HCT116 (cell line): Measurements from ENCODE around the gene SYTL2. TPM values are rescaled to one million over a fixed set of nuclear protein-coding genes. Genes with fewer than 3 reads are reported as not detected.

Experiments used
- ATAC-seq: fragments of 200-7000 bp; cut with Tn5 transposase; 2 replicates; pipeline ENCODE4 v1.9.1; 2020; ENCODE audit warnings: mild to moderate bottlenecking, moderate library complexity
- BruUV-seq: library from RNA; stranded (reverse); fragments of 400-500 nt; replicated peaks from 2 replicates; lab custom pipeline; 2021; lab: Mats Ljungman, UMichigan
- CTCF ChIA-PET: fragments of 300-600 bp; sonication (Branson Sonifier 250); formaldehyde crosslinking; loops from one replicate; lab custom pipeline; 2021; ENCODE audit warnings: antibody characterized with exemption; lab: Charles Lee
- POLR2A ChIA-PET: fragments of 300-600, 350-600 bp; sonication (Branson Sonifier 250); formaldehyde crosslinking; loops from one replicate; lab custom pipeline; 2021; ENCODE audit warnings: antibody characterized with exemption; lab: Charles Lee
- RAD21 ChIA-PET, 2 experiments: fragments of 300-600 bp; sonication (Branson Sonifier 250); formaldehyde crosslinking; loops; one replicate each; lab custom pipeline; 2023; ENCODE audit warnings: low total read pairs in 2 of 2; ENCODE audit not compliant: uncharacterized antibody in 2 of 2, unreplicated experiment in 2 of 2, low non-redundant PET in 1 of 2; lab: Charles Lee
- DNase-seq: peaks from one replicate; pipeline ENCODE4 v3.0.0-alpha.2; 2010; ENCODE audit warnings: low read depth, low spot score
- H2AFZ ChIP-seq: fragments of 200-600 bp; shearing (Covaris generic), sonication (generic); 2 replicates; pipeline ENCODE4 v1.6.1; 2017; ENCODE audit warnings: low read depth, mixed run types, mixed read lengths, antibody characterized with exemption, low read length; ENCODE audit not compliant: poor library complexity, severe bottlenecking
- H3K27ac ChIP-seq: 2 replicates; pipeline ENCODE4 v1.5.1; 2012; ENCODE audit warnings: low read depth, low read length
- H3K27me3 ChIP-seq: fragments of 200-600 bp; sonication (generic); 2 replicates; pipeline ENCODE4 v1.6.1; 2016; ENCODE audit warnings: mixed run types, low read length, mixed read lengths; ENCODE audit not compliant: insufficient read depth
- H3K36me3 ChIP-seq, 2 experiments: fragments of 200-500 bp in 1 of 2; fragments of 200-600 bp in 1 of 2; sonication (Bioruptor generic) in 1 of 2; sonication (generic) in 1 of 2; 2 replicates each; pipeline versions ENCODE4 v1.5.1 to v1.6.1; 2014 to 2016; ENCODE audit warnings: low read length in 2 of 2, inconsistent platforms in 1 of 2, mixed read lengths in 1 of 2, mixed run types in 1 of 2; ENCODE audit not compliant: insufficient read depth in 2 of 2, control insufficient read depth in 1 of 2
- H3K4me1 ChIP-seq, 2 experiments: fragments of 200-600 bp in 1 of 2; sonication (generic) in 1 of 2; 2 replicates each; pipeline versions ENCODE4 v1.5.1 to v1.6.1; 2012 to 2017; ENCODE audit warnings: low read length in 2 of 2, inconsistent platforms in 1 of 2, mild to moderate bottlenecking in 1 of 2, mixed read lengths in 1 of 2, mixed run types in 1 of 2, moderate library complexity in 1 of 2; ENCODE audit not compliant: insufficient read depth in 2 of 2, control insufficient read depth in 1 of 2
- H3K4me2 ChIP-seq: fragments of 200-600 bp; sonication (generic); 2 replicates; pipeline ENCODE4 v1.6.1; 2017; ENCODE audit warnings: mixed run types, low read length, mixed read lengths
- H3K4me3 ChIP-seq, 2 experiments: fragments of 200-600 bp in 1 of 2; sonication (generic) in 1 of 2; replicated peaks in 1 of 2; 2 replicates each; pipeline ENCODE4 v1.5.1; 2011 to 2016; ENCODE audit warnings: low read length in 2 of 2, control low read depth in 1 of 2, low read depth in 1 of 2, mild to moderate bottlenecking in 1 of 2, mixed read lengths in 1 of 2, mixed run types in 1 of 2
- H3K79me2 ChIP-seq: fragments of 200-600 bp; sonication (generic); 2 replicates; pipeline ENCODE4 v1.6.1; 2017; ENCODE audit warnings: mild to moderate bottlenecking, mixed run types, low read length, moderate library complexity, mixed read lengths; ENCODE audit not compliant: insufficient read depth
- H3K9ac ChIP-seq: fragments of 200-600 bp; sonication (generic); 2 replicates; pipeline ENCODE4 v1.6.1; 2016; ENCODE audit warnings: low read length, mixed read lengths
- H3K9me2 ChIP-seq: fragments of 200-600 bp; sonication (generic), shearing (Covaris generic); 2 replicates; pipeline ENCODE4 v1.6.1; 2017; ENCODE audit warnings: mixed run types, mild to moderate bottlenecking, moderate library complexity; ENCODE audit not compliant: insufficient read depth
- H3K9me3 ChIP-seq, 2 experiments: fragments of 200-500 bp in 1 of 2; fragments of 200-600 bp in 1 of 2; sonication (Bioruptor generic) in 1 of 2; sonication (generic) in 1 of 2; 2 replicates each; pipeline ENCODE4 v1.6.1; 2014 to 2017; ENCODE audit warnings: low read length in 2 of 2, mixed read lengths in 2 of 2, inconsistent platforms in 1 of 2, low read depth in 1 of 2, mild to moderate bottlenecking in 1 of 2, mixed run types in 1 of 2, moderate library complexity in 1 of 2; ENCODE audit not compliant: control insufficient read depth in 1 of 2, insufficient read depth in 1 of 2
- H4K20me1 ChIP-seq: fragments of 200-600 bp; sonication (generic), shearing (Covaris generic); 2 replicates; pipeline ENCODE4 v1.6.1; 2017; ENCODE audit warnings: mixed run types, mild to moderate bottlenecking, moderate library complexity; ENCODE audit not compliant: insufficient read depth
- ATF3 ChIP-seq: IDR thresholded peaks from 2 replicates; pipeline ENCODE4 v1.6.1; 2012
- CBX3 ChIP-seq: IDR thresholded peaks from 2 replicates; pipeline ENCODE4 v1.6.1; 2012; ENCODE audit warnings: low read depth
- CEBPB ChIP-seq: IDR thresholded peaks from 2 replicates; pipeline ENCODE4 v1.6.1; 2012; ENCODE audit warnings: low read depth
- EGR1 ChIP-seq: IDR thresholded peaks from 2 replicates; pipeline ENCODE4 v1.6.1; 2012; ENCODE audit warnings: low read depth
- ELF1 ChIP-seq: IDR thresholded peaks from 2 replicates; pipeline ENCODE4 v1.6.1; 2012; ENCODE audit warnings: low read depth, borderline replicate concordance
- EZH2phosphoT487 ChIP-seq: fragments of 200-600 bp; IDR thresholded peaks from 2 replicates; pipeline ENCODE4 v1.6.1; 2018; ENCODE audit warnings: antibody characterized with exemption, borderline replicate concordance
- FOSL1 ChIP-seq: IDR thresholded peaks from 2 replicates; pipeline ENCODE4 v1.6.1; 2012; ENCODE audit warnings: low read depth
- JUND ChIP-seq: IDR thresholded peaks from 2 replicates; pipeline ENCODE4 v1.6.1; 2012
- REST ChIP-seq: IDR thresholded peaks from 2 replicates; pipeline ENCODE4 v1.6.1; 2012; ENCODE audit warnings: low read depth
- YY1 ChIP-seq: IDR thresholded peaks from 2 replicates; pipeline ENCODE4 v1.6.1; 2011; ENCODE audit warnings: low read length, low read depth, moderate library complexity, mild to moderate bottlenecking; ENCODE audit not compliant: insufficient replicate concordance; ENCODE audit errors: extremely low read depth
- ZFX ChIP-seq: fragments of 450-650 bp; IDR thresholded peaks from 2 replicates; pipeline ENCODE4 v1.6.1; 2017
- ZNF274 ChIP-seq: fragments of 200-500 bp; sonication (Bioruptor generic); IDR thresholded peaks from 2 replicates; pipeline ENCODE4 v1.6.1; 2014; ENCODE audit warnings: mild to moderate bottlenecking, low read depth, low read length, inconsistent platforms
- intact Hi-C: fragments of 100-400 bp; cut with micrococcal nuclease; formaldehyde crosslinking; loops from 2 replicates; pipeline ENCODE4 v1.10.0; 2022
- total RNA-seq: library from RNA; stranded (reverse); gene quantifications from one replicate; pipeline ENCODE4 v1.2.1, GENCODE V29; 2021; ENCODE audit not compliant: unreplicated experiment
- TF ChIP-seq, protein P1 (sequence below), 3 experiments: fragments of 200-600 bp in 1 of 3; sonication (generic) in 1 of 3; IDR thresholded peaks in 2 of 3; conservative IDR thresholded peaks in 1 of 3; 2 replicates each; pipeline ENCODE4 v1.5.1; 2012 to 2017; ENCODE audit warnings: low read depth in 2 of 3, low read length in 2 of 3, antibody characterized with exemption in 1 of 3, borderline replicate concordance in 1 of 3, control low read depth in 1 of 3, mild to moderate bottlenecking in 1 of 3, mixed read lengths in 1 of 3, mixed run types in 1 of 3, moderate library complexity in 1 of 3; ENCODE audit not compliant: insufficient read depth in 1 of 3

The SYTL2 gene
- total RNA-seq, 1 experiment from 2014 or later: 12.6 TPM

GRCh38 chr11:85774256-85775101, 36.5 kb downstream of the SYTL2 start:
- intact Hi-C loops: no loop called here

GRCh38 chr11:85772695-85773094, 38.2 kb downstream of the SYTL2 start:
- H3K79me2 ChIP-seq: no peaks in the 10 kb centered on the region
- H3K27me3 ChIP-seq: no peaks in the 10 kb centered on the region
- RAD21 ChIA-PET: no interaction called here
- H3K27ac ChIP-seq: no peak overlapping the region
- H3K4me2 ChIP-seq: no peak overlapping the region
- H3K9ac ChIP-seq: no peak overlapping the region
- ATAC-seq (no peak), DNase-seq (no peak)
- H3K9me2 ChIP-seq: peaks cover 3% of the 10 kb centered on the region; the same call in 1 of the 2 replicates
- peaks cover 0 to 12% of the 10 kb centered on the region in 2 experiments; a peak in 1 of 4 replicates for H3K4me1 ChIP-seq
- no TSS peak for BruUV-seq
- CTCF ChIA-PET: no interaction called here
- H4K20me1 ChIP-seq: no peaks in the 10 kb centered on the region
- intact Hi-C loops: no loop called here
- no peak overlapping the region for H3K4me3 ChIP-seq
- no peak overlapping the region for H2AFZ ChIP-seq
- no peaks in the 10 kb centered on the region for H3K36me3 ChIP-seq
- POLR2A ChIA-PET: no interaction called here
- no peaks in the 10 kb centered on the region for H3K9me3 ChIP-seq
- TF ChIP-seq JUND (no peak), YY1 (no peak), FOSL1 (no peak), EZH2phosphoT487 (no peak), CBX3 (no peak), REST (no peak), ZNF274 (no peak), ATF3 (no peak), ZFX (no peak), ELF1 (no peak)

More at GRCh38 chr11:85774256-85775101, 36.5 kb downstream of the SYTL2 start:
- Histone ChIP-seq H3K4me2 (no peak overlapping the region), H3K4me3 (no peak overlapping the region), H3K9me2 (peaks cover 3% of the 10 kb centered on the region; the same call in 1 of the 2 replicates), H3K4me1 (peaks cover 0 to 12% of the 10 kb centered on the region in 2 experiments; a peak in 1 of 4 replicates), H3K27ac (no peak overlapping the region), H2AFZ (no peak overlapping the region), H3K9me3 (no peaks in the 10 kb centered on the region), H3K79me2 (no peaks in the 10 kb centered on the region), H4K20me1 (no peaks in the 10 kb centered on the region), H3K36me3 (no peaks in the 10 kb centered on the region), H3K9ac (no peak overlapping the region), H3K27me3 (no peaks in the 10 kb centered on the region)
- no peak for DNase-seq
- no peak for TF ChIP-seq FOSL1
- TF ChIP-seq, protein P1, sequence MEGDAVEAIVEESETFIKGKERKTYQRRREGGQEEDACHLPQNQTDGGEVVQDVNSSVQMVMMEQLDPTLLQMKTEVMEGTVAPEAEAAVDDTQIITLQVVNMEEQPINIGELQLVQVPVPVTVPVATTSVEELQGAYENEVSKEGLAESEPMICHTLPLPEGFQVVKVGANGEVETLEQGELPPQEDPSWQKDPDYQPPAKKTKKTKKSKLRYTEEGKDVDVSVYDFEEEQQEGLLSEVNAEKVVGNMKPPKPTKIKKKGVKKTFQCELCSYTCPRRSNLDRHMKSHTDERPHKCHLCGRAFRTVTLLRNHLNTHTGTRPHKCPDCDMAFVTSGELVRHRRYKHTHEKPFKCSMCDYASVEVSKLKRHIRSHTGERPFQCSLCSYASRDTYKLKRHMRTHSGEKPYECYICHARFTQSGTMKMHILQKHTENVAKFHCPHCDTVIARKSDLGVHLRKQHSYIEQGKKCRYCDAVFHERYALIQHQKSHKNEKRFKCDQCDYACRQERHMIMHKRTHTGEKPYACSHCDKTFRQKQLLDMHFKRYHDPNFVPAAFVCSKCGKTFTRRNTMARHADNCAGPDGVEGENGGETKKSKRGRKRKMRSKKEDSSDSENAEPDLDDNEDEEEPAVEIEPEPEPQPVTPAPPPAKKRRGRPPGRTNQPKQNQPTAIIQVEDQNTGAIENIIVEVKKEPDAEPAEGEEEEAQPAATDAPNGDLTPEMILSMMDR (IDR thresholded peaks at IDR 0.05 in 2 of 3, conservative IDR thresholded peaks at IDR 0.05 in 1 of 3; ENCODE audit: borderline replicate concordance in 1 of 3, insufficient read depth in 1 of 3, low read depth in 2 of 3, low read length in 2 of 3): no peak
- TF ChIP-seq EGR1: no peak
- no peak for TF ChIP-seq CEBPB
- ChIA-PET RAD21 (no interaction called here), POLR2A (no interaction called here), CTCF (no interaction called here)
- no peak for ATAC-seq
- BruUV-seq: no TSS peak
